CD4-positive, alpha-beta T cell (primary cell): Measurements from ENCODE around the gene LBHD2. TPM values are rescaled to one million over a fixed set of nuclear protein-coding genes. Genes with fewer than 3 reads are reported as not detected.

ENCODE experiments used
- ATAC-seq: fragments of 200-7000 bp; cut with Tn5 transposase; one replicate; pipeline ENCODE4 v1.10.0; 2022; ENCODE audit warnings: mild to moderate bottlenecking; ENCODE audit not compliant: poor library complexity
- CTCF ChIA-PET: fragments of 350-600 bp; sonication (Branson Sonifier 250); formaldehyde crosslinking; loops from one replicate; lab custom pipeline; 2021; ENCODE audit warnings: antibody characterized with exemption, inconsistent platforms; lab: Charles Lee
- POLR2A ChIA-PET: fragments of 350-600 bp; sonication (Branson Sonifier 250); formaldehyde crosslinking; loops from one replicate; lab custom pipeline; 2021; ENCODE audit warnings: antibody characterized with exemption, inconsistent platforms; lab: Charles Lee
- DNase-seq, 14 experiments: peaks; one replicate each; pipeline ENCODE4 v3.0.0-alpha.2; 2013 to 2020; ENCODE audit warnings: mixed read lengths in 2 of 14
- H3K27ac ChIP-seq, 2 donors: one replicate each; pipeline versions ENCODE4 v1.5.1 to v1.7.0; 2013; ENCODE audit warnings: low read length in 2 of 2, low read depth in 1 of 2, mild to moderate bottlenecking in 1 of 2
- H3K27me3 ChIP-seq, 2 experiments: 1 replicate in 1 of 2; 2 replicates in 1 of 2; pipeline versions ENCODE4 v1.6.1 to v1.7.0; 2013; ENCODE audit warnings: low read length in 2 of 2, control low read depth in 1 of 2, mild to moderate bottlenecking in 1 of 2, moderate library complexity in 1 of 2; ENCODE audit not compliant: insufficient read depth in 2 of 2, control insufficient read depth in 1 of 2
- H3K36me3 ChIP-seq: one replicate; pipeline ENCODE4 v1.6.1; 2013; ENCODE audit warnings: low read length, control low read depth; ENCODE audit not compliant: insufficient read depth
- H3K4me1 ChIP-seq: one replicate; pipeline ENCODE4 v1.6.1; 2013; ENCODE audit warnings: low read length, control low read depth; ENCODE audit not compliant: insufficient read depth
- H3K4me3 ChIP-seq: one replicate; pipeline ENCODE4 v1.5.1; 2013; ENCODE audit warnings: mild to moderate bottlenecking, low read length, moderate library complexity
- H3K9me3 ChIP-seq, 2 experiments: 1 replicate in 1 of 2; 2 replicates in 1 of 2; pipeline versions ENCODE4 v1.6.1 to v1.7.0; 2013; ENCODE audit warnings: low read length in 2 of 2, mild to moderate bottlenecking in 2 of 2, control low read depth in 1 of 2, moderate library complexity in 1 of 2; ENCODE audit not compliant: control insufficient read depth in 1 of 2, insufficient read depth in 1 of 2
- H3K27ac Mint-ChIP-seq: one replicate; pipeline ENCODE4 v1.8.0; 2020; ENCODE audit warnings: mixed read lengths
- H3K27me3 Mint-ChIP-seq: one replicate; pipeline ENCODE4 v1.8.0; 2021; ENCODE audit warnings: mixed read lengths
- H3K36me3 Mint-ChIP-seq: one replicate; pipeline ENCODE4 v1.8.0; 2021; ENCODE audit warnings: low read depth, mixed read lengths
- H3K4me1 Mint-ChIP-seq: one replicate; pipeline ENCODE4 v1.8.0; 2021; ENCODE audit warnings: low read depth, mixed read lengths
- H3K4me3 Mint-ChIP-seq: one replicate; pipeline ENCODE4 v1.8.0; 2020; ENCODE audit warnings: mild to moderate bottlenecking, mixed read lengths
- H3K9me3 Mint-ChIP-seq: one replicate; pipeline ENCODE4 v1.8.0; 2020; ENCODE audit warnings: mixed read lengths
- intact Hi-C, 2 experiments: fragments of 100-400 bp; cut with DNase I in 1 of 2; cut with micrococcal nuclease in 1 of 2; formaldehyde crosslinking; loops; one replicate each; pipeline versions ENCODE4 v1.15.1 to v1.9.0; 2023 to 2025; cut with DNase I, micrococcal nuclease
- total RNA-seq, 174 experiments: library from RNA in 2 of 174; stranded (reverse) in 2 of 174; gene quantifications; one replicate each; pipeline ENCODE4 v1.2.3 and lab custom pipeline; 2021 to 2026
- TF ChIP-seq, protein P1 (sequence below): fragments of 200-600 bp; IDR thresholded peaks from one replicate; pipeline ENCODE4 v1.8.0; 2022; ENCODE audit warnings: antibody characterized with exemption, mild to moderate bottlenecking

Gene LBHD2
- total RNA-seq, 2 experiments from 2014 or later = not detected

DNA sequence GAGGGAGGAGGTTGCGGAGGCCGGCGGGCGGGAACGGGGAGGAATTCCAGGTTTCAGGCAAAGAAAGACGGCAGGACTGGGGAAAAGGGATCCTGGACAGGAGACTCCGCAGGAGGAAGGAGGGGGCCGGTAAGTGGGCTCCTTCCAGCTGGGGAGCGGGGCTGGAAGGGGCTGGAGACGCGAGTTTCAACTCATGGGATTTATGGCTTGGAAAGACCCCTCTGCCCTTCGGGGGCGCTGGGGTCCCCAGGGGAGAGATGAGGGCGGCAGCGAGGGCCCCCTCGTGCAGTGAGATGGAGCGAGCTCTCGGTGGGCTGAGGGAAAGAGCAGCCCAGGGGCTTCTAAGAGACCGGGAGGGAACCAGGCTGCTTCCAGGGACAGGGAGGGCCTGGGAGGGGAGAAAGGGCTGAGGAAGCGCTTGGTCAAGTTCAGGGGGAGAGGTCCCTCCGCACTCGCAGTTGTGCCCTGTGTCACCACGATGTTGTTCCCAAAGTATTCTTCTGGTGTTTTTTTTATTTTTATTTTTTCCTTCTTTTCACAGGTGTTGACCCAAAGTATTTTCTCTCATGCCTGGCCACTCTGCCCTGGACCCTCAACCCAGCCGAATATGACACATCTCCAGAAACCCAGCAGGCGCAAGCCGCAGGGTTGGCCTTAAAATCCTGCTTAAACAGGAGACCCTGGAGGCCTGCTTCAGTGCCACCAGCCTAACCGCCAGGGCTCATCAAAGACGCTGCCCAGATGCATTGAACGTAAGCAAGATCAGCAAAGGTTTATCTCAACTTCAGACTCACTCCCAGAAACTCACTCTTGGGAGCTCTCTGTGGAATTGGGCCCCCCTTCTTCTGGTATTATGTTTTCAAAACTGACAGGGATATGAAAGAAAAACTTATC, 55.4 kb downstream of the LBHD2 start:
- DNase-seq = no peak
- CTCF ChIA-PET = no interaction called here
- Histone ChIP-seq H3K4me1 (no peaks in the 10 kb centered on the region), H3K27me3 (peaks cover 14 to 23% of the 10 kb centered on the region in 2 experiments), H3K27ac (no peak overlapping the region), H3K36me3 (no peaks in the 10 kb centered on the region), H3K4me3 (no peak overlapping the region), H3K9me3 (no peaks in the 10 kb centered on the region)
- no peaks in the 10 kb centered on the region for H3K4me1 Mint-ChIP-seq
- no peaks in the 10 kb centered on the region for H3K36me3 Mint-ChIP-seq
- H3K27ac Mint-ChIP-seq = no peak overlapping the region
- intact Hi-C loops = no loop called here
- POLR2A ChIA-PET = no interaction called here
- TF ChIP-seq, protein P1, sequence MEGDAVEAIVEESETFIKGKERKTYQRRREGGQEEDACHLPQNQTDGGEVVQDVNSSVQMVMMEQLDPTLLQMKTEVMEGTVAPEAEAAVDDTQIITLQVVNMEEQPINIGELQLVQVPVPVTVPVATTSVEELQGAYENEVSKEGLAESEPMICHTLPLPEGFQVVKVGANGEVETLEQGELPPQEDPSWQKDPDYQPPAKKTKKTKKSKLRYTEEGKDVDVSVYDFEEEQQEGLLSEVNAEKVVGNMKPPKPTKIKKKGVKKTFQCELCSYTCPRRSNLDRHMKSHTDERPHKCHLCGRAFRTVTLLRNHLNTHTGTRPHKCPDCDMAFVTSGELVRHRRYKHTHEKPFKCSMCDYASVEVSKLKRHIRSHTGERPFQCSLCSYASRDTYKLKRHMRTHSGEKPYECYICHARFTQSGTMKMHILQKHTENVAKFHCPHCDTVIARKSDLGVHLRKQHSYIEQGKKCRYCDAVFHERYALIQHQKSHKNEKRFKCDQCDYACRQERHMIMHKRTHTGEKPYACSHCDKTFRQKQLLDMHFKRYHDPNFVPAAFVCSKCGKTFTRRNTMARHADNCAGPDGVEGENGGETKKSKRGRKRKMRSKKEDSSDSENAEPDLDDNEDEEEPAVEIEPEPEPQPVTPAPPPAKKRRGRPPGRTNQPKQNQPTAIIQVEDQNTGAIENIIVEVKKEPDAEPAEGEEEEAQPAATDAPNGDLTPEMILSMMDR = no peak
- peaks cover 34% of the 10 kb centered on the region for H3K27me3 Mint-ChIP-seq
- H3K9me3 Mint-ChIP-seq = no peaks in the 10 kb centered on the region
- ATAC-seq = no peak
- no peak overlapping the region for H3K4me3 Mint-ChIP-seq

Other genes starting within 250 kb of the LBHD2 start
- gene AMN, start 161.5 kb upstream of the LBHD2 start, total RNA-seq = 1 to 10 TPM; 2.6 to 2.8 TPM
- gene CDC42BPB, start 26.7 kb upstream of the LBHD2 start, total RNA-seq = 1 to 10 TPM; 6.6 to 7.6 TPM
- not detected for gene EXOC3L4, start 10.5 kb downstream of the LBHD2 start, total RNA-seq
- gene TNFAIP2, start 39.3 kb downstream of the LBHD2 start, total RNA-seq = 1 to 10 TPM; 4.4 to 6.1 TPM